GM12891 (cell line): Measurements from ENCODE around the gene HLA-A.

ENCODE experiments used
- POLR2A ChIP-seq: IDR thresholded peaks from 2 replicates; pipeline ENCODE4 v1.6.1; 2011; ENCODE audit warnings: low read depth, low read length, control low read depth
- POLR2AphosphoS5 ChIP-seq: IDR thresholded peaks from 2 replicates; pipeline ENCODE4 v1.6.1; 2011; ENCODE audit warnings: low read depth, low read length, control low read depth
- POU2F2 ChIP-seq: IDR thresholded peaks from 2 replicates; pipeline ENCODE4 v1.6.1; 2011; ENCODE audit warnings: low read depth, mild to moderate bottlenecking, control low read depth, low read length, moderate library complexity
- SPI1 ChIP-seq: IDR thresholded peaks from 2 replicates; pipeline ENCODE4 v1.6.1; 2011; ENCODE audit warnings: low read depth, low read length, control low read depth
- TAF1 ChIP-seq: IDR thresholded peaks from 2 replicates; pipeline ENCODE4 v1.6.1; 2011; ENCODE audit warnings: low read depth, low read length, control low read depth

GRCh38 chr6:29912840-29913239, 29.5 kb upstream of the HLA-A start:
- TF ChIP-seq POLR2A (no peak), POLR2AphosphoS5 (no peak), TAF1 (no peak), POU2F2 (no peak), SPI1 (no peak)
